DMS114 treated with DMSO at 0.1 percent for 48 hours (cell line): ENCODE data around the gene ARF1.

Experiments used
- DNase-seq: peaks from one replicate; lab custom pipeline; 2025; ENCODE audit not compliant: unreplicated experiment; lab: John Stamatoyannopoulos, UW

The ARF1 gene

GRCh38 chr1:228048659-228049298 is 33.7 kb upstream of the ARF1 start:
- DNase-seq = no peak

DNA sequence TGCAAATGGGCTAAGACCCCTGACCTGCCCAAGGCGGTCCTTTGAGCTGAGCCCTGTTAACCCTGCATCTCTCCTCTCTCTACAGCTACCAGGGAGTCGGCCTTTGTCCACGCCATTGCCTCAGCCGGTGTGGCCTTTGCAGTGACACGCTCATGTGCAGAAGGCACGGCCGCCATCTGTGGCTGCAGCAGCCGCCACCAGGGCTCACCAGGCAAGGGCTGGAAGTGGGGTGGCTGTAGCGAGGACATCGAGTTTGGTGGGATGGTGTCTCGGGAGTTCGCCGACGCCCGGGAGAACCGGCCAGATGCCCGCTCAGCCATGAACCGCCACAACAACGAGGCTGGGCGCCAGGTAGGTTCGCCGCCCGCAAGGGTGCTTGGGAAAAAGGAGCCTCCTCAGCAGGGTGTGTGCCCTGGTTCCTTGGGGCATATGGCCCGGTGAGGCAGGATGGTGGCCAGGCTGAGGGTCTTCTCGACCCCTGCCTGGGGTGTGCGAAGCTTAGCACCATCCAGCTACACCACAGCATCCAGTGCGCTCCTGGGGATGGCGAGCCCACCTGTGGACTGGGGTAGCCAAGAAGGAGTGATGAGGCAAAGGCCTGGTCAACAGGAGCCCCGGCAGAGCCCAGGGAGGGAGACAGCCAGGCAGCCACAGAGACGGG is 31.8 kb upstream of the ARF1 start:
- no peak for DNase-seq

DNA sequence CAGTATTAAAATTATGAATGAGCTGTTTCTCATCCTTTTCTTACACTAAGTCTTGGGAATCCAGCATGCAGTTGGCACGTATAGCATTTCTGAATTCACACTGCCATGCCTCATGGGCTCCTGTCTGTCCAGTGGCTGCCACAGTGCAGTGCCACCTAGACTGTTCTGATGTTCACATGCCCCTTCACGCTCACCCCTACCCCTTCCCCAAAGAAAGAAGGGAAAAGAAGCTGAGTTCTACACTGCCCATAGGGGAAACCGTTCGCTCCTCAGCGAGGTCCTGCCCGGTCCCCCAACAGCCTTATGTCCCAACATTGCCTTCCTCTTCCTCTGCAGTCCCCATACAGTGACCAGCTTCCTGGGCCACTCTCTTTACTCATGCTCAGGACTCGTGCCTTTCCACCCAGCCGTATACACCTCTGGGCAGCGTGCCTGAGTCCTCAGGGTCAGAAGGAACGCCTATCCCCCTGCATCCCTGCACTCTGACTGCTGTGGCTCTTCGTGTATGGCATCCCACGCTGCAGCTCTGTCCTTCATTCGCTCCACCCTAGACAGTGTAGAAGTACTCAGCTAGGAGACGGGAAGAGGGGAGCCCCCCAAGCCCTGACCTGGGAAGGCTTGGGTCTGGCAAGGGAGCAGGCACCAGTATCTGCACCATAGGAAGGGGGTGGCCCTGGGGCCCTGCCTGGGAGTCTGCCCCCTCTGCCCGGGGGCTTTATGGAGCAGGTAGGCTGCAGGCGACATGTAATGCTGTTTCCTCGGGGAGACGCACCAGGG is 24.1 kb upstream of the ARF1 start:
- DNase-seq = no peak

DNA sequence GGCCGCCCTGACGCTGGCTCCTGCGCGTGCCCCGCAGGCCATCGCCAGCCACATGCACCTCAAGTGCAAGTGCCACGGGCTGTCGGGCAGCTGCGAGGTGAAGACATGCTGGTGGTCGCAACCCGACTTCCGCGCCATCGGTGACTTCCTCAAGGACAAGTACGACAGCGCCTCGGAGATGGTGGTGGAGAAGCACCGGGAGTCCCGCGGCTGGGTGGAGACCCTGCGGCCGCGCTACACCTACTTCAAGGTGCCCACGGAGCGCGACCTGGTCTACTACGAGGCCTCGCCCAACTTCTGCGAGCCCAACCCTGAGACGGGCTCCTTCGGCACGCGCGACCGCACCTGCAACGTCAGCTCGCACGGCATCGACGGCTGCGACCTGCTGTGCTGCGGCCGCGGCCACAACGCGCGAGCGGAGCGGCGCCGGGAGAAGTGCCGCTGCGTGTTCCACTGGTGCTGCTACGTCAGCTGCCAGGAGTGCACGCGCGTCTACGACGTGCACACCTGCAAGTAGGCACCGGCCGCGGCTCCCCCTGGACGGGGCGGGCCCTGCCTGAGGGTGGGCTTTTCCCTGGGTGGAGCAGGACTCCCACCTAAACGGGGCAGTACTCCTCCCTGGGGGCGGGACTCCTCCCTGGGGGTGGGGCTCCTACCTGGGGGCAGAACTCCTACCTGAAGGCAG is 23.4 kb upstream of the ARF1 start:
- DNase-seq = no peak

- DNase-seq = peak; percentile 75
These were observed 22.7 kb upstream of the ARF1 start for GRCh38 chr1:228059634-228060457.

GRCh38 chr1:228060458-228061190 is 21.9 kb upstream of the ARF1 start:
- no peak for DNase-seq

GRCh38 chr1:228061411-228062084 is 21.0 kb upstream of the ARF1 start:
- DNase-seq = no peak

DNA sequence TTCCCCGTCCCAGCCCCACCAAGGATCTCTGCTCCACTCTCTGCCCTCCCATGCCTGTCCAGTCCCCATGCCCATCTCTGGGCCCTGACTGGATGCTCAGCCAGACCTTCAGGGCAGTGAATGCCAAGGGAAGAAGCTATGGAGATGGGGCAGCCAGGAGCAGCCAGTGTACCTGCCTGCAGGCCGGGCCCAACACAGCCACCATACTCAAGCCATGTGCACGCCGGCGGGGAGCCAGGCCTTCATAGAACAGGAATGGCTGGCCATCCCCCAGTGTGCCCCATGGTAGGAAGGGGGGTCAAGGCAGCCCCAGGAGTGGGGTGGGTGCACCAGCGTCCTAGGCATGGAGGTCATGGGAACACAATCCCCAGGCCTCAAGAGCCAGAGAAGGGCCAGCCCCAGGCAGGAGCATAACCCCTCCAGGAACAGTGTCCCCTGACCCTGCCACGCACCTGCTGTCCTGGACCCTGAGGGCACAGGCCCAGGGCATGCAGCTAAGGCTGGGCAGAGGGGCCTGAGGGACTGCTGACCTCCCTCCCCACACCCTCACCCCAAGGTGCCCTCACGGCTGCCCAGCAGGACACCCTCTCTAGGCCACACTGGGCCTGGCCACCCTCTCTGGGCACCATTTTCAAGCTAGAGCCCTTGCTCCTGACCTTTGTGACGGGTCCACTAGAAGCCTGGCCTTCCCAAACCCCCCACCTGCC is 20.3 kb upstream of the ARF1 start:
- DNase-seq = no peak

DNA sequence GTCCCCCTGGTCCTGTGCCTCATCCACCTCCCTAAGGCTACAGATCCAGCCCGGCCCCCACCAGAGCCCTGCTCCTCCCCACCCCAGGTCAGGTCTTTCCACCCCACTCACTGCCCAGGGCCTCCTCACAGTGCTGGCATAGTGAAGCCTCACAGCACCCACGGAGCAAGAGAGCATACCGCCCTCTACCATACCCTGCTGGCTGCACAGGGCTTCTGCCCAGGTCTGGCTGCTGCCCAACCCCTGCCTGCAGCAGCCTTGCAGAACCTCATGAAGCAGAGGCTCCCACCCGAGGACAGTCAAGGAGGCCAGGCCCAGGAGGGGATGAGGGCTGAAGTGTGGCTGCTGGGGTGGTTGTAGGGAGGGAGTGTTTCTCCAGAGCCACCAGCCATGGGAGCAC is 19.7 kb upstream of the ARF1 start:
- DNase-seq = no peak

- no peak for DNase-seq
These were observed 19.0 kb upstream of the ARF1 start for GRCh38 chr1:228063251-228064191.

GRCh38 chr1:228064296-228064695 is 18.2 kb upstream of the ARF1 start:
- DNase-seq = no peak

- DNase-seq = no peak
These were observed 17.6 kb upstream of the ARF1 start for GRCh38 chr1:228064741-228065542.

GRCh38 chr1:228065543-228066347 is 16.8 kb upstream of the ARF1 start:
- DNase-seq = no peak

GRCh38 chr1:228066416-228066815 is 16.1 kb upstream of the ARF1 start:
- DNase-seq = no peak

DNA sequence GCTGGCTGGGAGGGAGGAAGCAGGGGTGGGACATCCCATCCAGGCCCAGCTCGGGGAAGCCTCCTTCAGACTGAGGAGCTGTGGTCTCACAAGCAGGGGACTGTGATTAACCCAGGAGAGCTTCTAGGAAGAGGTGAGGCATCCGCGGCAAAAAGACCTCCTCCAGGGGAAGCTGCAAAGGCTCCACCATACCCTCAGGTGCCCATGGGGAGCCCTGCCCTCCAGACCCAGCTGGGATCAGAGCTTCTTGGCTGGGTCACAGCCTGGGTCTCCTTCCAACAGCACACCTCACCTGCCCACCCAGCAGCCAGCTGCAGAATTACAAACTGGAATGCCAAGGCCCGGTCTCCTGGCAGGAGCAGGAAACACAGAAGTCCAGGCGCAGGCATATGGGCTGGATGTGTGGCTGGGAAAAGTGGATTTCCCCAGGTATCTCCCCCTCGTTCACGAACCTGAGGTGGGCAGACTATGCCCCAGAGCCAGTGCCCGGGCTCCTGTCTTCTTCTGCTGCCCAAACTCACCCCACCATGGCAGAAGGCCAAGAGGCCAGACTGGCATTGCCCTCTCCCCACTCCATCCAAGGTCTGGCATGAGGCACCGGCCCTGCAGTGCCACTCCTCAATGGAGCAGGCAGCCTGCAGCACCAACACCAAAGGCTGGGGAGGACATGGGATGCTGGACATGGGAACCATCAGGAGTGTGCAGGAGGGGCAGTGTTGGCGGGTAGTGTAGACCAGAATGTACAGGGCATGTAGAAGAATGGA is 15.4 kb upstream of the ARF1 start:
- no peak for DNase-seq
